Measurements from ENCODE around the gene CRYBG1.
A peak's percentile ranks its signal among the peaks of the same experiment; 100 is the strongest.
"Not testable (repeated sequence)": the region's sequence is repeated elsewhere in the genome, so short reads cannot be mapped to it uniquely, and the experiment has no call there.

CRYBG1 gene

DNA sequence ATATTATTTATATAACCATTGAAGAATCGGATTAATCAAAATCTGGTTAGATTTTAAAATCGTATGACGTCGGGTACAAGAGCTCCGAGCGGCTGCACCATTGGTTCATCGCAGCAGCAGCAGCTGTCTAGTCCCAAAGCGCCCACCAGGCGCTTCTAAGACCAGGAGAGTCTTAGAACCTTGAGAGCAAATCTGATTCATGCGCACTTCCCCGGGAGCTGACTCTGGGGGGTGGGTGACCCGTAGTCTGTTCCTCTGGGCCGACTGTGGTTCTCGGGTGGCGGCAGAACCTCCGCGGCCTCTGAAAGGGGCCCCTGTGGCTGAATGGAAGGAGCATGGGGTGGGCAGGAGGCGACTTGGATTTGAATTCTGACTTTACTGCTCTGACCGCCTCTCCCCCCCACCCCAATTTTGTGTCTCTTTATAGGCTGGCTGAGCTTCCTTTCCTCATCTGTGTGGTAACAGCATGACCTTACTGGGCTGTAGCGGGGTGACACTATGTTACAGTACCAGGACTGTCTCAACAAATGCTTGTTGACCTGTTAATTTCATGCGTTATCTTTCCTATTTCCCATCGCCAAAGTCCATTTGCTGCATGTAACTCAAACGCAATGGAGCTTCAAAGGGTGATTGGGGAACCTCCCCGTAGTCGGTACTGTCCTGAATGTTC, 149.0 kb downstream of the CRYBG1 start:
- no peak for DNase-seq

DNA sequence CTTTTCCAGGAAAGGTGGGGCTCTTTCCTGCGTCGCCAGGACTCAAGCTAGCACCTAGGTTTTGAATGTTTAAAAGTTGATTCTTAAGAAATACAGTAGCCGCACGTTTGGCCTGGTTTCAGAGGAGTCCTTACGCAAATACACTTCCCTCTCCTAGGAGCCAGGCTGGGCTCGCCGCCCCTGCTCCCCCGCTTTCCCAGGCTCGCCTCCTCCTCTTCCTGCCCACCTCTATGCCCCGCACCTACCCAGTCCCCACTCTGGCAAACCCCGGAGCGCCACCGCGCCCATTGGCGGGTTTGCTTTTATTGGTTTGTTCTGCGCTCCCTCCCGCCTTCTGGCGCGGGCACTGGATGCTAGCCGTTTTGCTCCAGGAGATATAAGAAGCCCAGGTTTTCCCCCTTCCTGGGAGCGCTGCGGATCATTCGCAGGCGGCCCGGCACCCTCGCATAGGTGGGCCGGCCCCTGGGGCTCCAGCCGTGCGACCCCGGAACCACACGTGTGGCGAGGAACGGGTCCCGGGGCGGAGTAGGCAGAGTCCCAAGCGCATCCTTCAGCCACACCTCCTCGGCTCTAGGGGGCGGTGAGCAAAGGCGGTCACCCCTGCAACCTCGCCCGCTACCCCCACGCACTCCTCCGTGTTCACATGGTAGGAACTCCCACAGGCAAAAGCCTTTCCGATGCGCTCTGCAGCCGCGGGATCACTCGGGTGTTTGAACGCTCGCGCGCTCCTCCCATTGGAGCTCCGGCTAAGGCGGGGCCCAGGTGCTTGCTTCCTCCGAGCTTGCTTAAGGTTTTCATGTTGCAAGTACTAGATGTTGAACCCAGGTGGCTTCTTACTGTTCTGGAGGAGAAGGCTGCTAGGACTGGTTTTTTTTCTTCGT, 149.8 kb downstream of the CRYBG1 start:
- no peak for DNase-seq

DNA sequence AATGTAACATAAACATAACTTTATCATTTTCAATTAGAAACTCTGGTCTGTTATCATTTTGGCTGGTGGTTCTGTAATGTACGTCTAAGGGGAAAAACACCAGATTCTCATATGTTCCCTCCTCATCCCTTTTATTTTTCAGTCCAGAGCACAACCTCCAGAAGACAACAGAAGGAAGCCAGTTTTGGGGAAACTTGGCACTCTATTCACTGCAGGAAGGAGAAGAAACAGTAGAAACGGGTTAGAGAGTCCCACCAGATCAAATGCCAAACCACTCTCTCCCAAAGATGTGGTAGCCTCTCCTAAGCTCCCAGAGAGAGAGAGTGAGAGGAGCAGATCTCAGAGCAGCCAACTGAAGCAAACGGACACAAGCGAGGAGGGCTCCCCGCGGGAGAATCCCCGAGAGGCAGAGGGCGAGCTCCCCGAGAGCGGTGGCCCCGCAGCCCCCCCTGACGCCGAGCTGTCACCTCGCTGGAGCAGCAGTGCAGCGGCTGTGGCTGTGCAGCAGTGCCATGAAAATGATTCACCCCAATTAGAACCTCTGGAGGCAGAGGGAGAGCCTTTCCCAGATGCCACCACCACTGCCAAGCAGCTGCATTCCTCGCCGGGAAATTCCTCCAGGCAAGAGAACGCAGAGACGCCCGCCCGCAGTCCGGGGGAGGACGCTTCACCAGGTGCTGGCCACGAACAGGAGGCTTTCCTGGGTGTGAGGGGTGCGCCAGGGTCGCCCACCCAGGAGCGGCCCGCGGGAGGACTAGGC, 151.0 kb downstream of the CRYBG1 start:
- no peak for DNase-seq

DNA sequence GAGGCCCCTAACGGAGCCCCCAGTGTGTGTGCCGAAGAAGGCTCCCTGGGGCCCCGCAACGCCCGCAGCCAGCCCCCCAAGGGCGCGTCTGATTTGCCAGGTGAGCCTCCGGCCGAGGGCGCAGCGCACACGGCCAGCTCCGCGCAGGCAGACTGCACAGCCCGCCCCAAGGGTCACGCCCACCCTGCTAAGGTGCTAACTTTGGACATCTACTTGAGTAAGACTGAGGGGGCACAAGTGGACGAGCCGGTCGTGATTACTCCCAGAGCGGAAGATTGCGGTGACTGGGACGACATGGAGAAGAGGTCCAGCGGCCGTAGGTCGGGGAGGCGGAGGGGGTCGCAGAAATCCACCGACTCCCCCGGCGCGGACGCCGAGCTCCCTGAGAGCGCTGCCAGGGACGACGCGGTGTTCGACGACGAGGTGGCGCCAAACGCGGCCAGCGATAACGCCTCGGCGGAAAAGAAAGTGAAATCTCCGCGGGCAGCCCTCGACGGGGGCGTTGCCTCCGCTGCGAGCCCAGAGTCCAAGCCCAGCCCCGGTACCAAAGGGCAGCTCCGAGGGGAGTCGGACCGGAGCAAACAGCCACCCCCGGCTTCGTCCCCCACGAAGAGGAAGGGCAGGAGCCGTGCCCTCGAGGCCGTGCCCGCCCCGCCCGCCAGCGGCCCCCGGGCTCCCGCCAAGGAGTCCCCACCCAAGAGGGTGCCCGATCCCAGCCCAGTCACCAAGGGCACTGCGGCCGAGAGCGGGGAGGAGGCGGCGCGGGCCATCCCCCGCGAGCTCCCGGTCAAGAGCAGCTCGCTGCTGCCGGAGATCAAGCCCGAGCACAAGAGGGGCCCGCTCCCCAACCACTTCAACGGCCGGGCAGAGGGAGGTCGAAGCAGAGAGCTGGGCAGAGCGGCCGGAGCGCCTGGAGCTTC, 151.8 kb downstream of the CRYBG1 start:
- no peak for DNase-seq

DNA sequence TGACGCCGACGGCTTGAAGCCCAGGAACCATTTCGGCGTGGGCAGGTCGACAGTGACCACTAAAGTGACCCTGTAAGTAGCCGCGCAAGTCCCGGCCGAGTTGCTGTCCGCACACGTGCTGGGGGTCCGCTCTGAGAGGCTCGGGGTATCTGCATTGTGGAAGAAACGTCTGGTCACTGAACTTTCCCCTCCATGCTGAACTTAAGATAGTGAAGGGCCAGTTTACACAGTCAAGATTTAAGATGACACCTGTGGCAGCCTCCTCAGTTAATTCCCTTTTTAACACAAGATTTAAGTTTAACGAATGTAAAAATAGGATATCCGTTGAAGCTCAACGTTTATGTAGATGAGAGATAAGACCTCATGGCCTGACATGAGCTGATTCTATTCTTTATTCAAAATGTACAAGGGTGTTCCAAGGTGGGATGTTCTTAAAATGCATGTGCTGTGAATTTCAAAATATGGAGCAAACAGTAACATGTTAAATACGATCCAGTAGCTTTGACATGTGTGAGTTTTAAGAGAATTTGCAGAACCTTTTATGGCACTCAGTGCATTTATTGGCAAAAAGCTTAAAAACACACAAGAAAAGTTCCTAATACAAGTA, 152.6 kb downstream of the CRYBG1 start:
- no peak for DNase-seq

DNA sequence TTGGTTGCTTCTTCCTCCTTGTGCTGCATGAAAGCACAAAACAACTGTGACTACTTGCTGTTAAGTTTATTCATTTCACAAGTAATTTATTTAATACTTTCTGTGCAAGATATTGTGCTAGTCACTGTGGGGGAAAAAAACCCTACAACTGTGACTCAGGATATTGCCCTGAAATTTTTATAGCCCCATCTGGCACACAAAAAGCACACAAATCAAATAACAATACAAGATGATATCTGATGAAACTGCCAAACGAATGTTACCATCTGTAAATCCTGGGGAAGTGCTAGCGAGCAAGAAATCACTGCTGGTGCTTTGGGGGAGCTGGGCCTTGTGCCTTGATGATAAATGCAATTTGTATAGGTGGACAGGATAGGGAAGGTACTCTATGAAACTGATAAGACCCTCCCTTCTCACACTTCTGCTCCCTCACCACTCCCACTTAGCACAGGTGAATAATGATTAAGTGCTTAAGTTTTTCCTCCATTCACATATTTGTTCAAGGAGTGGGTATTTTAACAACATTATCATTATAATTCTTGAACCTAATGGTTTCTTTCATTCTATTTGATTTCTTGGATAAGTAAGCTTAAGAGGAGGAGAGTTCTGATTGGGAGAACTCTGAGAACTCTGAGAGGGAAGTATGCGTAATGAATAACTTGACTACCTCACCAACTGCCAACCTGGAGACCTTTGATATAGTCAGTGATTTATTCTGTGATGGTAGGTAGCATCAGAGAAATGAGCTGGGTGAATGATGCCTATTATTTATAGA, 153.5 kb downstream of the CRYBG1 start:
- peak; percentile 6 for DNase-seq

DNA sequence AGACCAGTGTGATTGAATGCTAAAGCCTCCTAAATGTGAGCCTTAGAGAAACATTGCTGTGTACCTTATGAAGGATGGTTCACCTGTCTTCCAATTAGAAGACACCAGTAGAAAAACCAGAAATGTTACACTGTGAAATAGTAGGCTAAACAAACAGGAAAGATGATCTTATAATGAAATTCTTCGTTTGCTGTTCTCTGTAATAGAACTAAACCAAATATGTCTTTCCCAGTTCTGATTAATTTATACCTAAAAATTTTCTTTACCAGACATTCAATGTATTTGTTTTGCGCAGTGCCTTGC, 154.0 kb downstream of the CRYBG1 start:
- DNase-seq = no peak

DNA sequence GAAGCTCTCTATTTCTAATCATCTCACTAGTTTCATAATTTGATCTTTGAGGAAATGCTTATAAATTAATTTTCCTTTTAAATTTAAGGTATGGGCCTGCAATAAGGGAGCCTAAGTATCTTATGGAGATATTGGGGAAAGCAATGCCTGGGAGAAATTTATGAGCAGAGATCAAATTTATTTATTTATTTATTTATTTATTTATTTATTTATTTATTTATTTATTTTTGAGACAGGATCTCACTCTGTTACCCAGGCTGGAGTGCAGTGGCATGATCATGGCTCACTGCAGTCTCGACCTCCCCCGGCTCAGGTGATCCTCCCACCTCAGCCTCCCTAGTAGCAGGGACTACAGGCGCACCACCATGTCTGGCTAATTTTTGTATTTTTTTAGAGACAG, 155.1 kb downstream of the CRYBG1 start:
- not testable (repeated sequence) for DNase-seq

DNA sequence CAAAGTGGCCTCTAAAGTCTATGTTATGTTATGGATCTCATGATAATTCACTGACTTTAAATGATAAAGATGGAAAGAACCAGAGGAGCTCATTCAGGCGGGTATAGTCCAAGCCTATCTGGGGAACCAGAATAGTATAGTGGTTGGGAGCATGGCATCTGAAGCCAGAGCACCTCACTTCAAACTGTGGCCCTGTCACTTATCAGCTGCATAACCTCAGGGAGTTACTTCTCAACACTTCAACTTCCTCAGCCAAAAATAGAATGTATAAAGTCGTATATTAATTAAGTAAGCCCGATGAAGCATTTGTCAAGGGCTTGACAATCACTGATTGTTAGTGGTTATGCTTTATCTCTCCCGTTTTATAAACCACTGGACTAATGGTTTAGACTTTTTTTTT, 156.1 kb downstream of the CRYBG1 start:
- DNase-seq = no peak

DNA sequence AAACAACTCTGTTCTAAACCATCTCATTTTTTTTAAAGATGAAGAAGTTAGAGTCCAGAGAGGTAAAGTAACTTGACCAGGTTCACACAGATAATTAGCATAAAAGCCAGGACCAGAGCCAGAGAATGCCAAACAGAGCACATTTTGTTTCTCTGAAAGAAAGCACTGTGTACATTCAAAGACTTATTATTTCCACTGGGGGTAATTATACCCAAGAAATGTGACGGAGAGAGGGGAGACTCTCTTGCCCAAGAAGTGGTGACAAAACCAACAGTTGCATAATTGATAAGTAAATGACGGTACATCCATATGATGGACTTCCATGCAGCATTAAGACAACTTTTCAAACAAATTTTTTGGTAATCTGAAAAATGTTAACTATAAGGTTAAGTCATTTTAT, 157.2 kb downstream of the CRYBG1 start:
- no peak for DNase-seq

DNA sequence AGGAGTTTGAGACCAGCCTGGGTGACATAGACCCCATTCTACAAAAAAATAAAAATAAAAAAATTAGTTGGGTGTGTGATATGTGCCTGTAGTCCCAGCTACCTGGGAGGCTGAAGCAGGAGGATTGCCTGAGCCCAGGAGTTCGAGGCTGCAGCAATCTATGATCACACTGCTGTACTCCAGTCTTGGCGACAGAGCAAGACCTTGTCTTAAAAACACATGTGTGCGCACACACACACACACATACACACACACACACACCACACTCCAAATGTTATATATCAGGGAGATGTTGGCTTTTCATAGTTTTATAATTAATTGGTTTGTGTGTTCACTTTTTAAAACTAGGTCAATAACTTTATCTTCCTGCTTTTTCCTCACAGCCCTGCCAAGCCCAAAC, 158.2 kb downstream of the CRYBG1 start:
- no peak for DNase-seq

DNA sequence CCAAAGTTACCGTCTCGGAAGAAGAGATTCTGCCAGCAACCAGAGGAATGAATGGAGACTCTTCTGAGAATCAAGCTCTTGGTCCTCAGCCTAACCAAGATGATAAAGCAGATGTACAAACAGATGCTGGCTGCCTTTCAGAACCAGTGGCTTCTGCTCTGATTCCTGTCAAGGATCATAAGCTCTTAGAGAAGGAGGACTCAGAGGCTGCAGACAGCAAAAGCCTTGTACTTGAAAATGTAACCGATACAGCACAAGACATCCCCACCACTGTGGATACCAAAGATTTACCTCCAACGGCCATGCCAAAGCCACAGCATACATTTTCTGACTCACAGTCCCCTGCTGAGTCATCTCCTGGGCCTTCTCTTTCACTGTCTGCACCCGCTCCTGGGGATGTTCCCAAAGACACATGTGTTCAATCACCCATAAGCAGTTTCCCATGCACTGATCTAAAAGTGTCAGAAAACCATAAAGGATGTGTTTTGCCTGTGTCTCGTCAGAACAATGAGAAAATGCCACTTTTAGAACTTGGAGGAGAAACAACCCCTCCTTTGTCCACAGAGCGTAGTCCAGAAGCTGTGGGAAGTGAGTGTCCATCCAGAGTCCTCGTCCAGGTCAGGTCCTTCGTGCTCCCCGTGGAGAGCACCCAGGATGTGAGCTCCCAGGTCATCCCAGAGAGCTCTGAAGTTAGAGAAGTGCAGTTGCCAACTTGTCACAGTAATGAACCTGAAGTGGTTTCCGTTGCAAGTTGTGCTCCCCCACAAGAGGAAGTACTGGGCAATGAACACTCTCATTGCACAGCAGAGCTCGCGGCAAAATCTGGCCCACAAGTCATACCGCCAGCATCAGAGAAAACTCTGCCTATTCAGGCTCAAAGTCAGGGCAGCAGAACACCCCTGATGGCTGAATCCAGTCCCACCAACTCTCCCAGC, 159.2 kb downstream of the CRYBG1 start:
- DNase-seq = no peak

DNA sequence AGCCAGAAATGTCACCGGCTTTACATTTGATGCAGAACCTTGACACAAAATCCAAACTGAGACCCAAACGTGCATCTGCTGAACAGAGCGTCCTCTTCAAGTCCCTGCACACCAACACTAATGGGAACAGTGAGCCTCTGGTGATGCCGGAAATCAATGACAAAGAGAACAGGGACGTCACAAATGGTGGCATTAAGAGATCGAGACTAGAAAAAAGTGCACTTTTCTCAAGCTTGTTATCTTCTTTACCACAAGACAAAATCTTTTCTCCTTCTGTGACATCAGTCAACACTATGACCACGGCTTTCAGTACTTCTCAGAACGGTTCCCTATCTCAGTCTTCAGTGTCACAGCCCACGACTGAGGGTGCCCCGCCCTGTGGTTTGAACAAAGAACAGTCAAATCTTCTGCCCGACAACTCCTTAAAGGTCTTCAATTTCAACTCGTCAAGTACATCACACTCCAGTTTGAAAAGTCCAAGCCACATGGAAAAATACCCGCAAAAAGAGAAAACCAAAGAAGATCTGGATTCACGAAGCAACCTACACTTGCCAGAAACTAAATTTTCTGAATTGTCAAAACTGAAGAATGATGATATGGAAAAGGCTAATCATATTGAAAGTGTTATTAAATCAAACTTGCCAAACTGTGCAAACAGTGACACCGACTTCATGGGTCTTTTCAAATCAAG, 160.3 kb downstream of the CRYBG1 start:
- no peak for DNase-seq

DNA sequence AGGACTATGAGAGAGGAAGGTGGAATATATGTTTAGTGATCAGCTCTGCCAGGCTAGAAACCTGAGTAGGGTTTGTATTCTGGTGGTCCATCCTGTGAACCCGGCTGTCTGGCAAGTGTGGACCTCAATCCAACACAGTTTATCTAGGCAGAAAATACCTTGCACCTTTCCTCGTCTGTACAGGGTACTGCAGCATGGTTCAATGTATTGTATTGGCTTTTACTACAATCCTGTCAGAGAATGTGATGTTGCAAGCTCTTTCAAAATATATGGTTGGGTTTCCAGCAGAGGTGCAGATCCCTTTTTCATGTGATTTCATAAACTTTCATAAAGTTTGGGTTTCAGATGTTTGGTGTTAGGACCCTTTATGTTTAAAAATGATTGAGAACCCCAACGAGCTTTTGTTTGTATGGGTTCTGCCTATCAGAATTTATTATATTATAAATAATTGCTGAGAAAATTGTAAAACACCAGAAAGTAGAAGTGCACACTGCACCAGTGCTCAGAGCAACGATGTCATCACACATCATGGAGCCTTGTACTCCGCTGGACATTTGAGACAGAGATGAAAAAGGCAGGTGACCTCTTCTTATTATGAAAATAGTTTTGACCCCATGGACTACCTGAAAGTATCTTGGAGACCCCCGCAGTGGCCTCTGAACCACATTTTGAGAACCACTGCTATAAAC, 162.2 kb downstream of the CRYBG1 start:
- DNase-seq = no peak

DNA sequence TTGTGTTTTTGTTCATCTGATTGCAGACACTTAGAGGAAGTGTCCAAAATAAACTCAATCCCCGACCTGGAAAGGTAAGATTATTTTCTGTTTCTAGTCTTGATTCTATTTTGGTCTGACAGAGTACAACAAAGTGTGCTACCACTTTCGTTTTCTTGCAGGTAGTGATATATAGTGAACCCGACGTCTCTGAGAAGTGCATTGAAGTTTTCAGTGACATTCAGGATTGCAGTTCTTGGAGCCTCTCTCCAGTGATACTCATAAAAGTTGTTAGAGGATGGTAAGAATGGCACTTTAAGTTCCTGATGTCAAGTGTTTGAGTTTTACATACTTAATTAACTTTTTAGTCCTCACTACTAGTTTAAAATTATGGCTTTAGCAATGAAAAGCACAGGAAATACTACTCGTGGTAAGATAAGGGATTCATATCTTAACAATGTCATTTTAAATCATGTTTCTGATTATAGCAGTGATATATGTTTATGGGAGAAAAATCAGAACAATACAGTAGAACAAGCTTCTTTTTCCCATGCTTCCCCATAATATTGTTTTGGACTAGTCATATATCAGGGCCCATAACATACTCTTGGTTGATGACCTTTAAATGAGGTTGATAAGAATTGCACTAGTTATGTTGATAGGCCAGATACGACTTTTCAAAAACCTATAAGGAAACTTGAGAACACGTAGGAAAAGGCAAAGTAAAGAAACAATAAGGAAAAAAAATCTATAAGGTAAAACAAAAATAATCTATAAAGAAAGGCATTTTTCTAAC, 164.8 kb downstream of the CRYBG1 start:
- DNase-seq = no peak

DNA sequence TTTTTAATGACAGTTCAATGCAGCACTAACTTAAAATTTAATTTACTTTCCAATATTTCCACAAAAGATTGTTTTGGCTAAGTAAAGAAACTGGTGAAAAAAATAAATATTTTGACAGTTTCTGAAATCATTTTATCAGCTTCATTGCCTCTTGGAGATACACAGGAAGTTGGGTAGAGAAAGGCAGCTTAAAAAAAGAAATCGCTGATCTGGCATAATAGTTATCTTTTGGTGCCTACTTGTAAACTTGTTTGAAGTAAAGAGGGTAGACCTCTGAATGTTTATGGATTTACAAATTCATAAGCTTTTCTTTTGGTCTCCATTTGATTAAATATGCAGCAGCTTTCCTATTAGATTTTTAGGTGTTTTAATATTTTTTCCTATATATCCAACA, 165.4 kb downstream of the CRYBG1 start:
- no peak for DNase-seq

DNA sequence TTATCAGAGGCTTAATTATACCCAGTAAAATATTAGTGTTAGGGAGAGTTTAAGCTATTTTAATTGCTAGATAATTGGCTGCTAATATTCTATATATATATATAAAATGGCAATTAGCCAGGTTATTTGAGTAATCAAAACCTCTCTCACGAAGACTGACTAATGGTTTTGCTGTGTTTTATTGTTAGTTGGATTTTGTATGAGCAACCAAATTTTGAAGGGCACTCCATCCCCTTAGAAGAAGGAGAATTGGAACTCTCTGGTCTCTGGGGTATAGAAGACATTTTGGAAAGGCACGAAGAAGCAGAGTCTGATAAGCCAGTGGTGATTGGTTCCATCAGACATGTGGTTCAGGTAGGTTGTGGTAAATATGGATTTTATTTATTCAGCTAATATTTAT, 166.6 kb downstream of the CRYBG1 start:
- DNase-seq = no peak

DNA sequence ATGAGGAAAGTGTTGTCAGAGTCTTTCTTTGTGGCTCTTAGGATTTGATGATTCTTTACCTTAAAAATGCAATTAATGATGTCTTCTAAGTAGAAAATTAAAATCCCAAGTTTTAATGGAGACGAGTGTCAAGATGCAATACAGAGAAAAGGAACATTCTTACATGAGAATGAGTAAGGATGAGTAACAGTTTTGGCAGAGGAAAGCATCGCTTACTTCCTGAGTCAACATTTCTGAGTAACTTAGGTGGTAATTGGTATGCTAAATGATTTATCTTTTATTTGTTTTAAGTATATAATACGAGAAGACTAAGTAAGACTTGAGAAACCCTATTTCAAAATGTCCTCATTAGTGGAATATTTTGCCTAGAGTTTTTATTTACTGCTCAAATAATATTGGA, 167.5 kb downstream of the CRYBG1 start:
- DNase-seq = no peak
